Measurements from ENCODE around the gene DPEP1. TPM values are rescaled to one million over a fixed set of nuclear protein-coding genes. Genes with fewer than 3 reads are reported as not detected.
A peak's percentile ranks its signal among the peaks of the same experiment; 100 is the strongest.

Gene DPEP1
- polyA plus RNA-seq, 1 donor (not counting 4 experiments of a cell fraction or from before 2014, with no cell fraction given), result 0.13 TPM

GRCh38 chr16:89623511-89624261 lies 10.2 kb downstream of the DPEP1 start:
- Histone ChIP-seq H3K4me3 (ENCODE audit: control insufficient read depth in 2 of 3, extremely low read depth in 1 of 3, insufficient read depth in 2 of 3, low read depth in 1 of 3, low read length in 3 of 3) (no peak overlapping the region), H2AFZ (ENCODE audit: control insufficient read depth, low read length) (peak overlapping the region; percentile 73), H3K9me3 (ENCODE audit: control insufficient read depth, low read depth, low read length) (no peaks in the 10 kb centered on the region), H3K27ac (ENCODE audit: control insufficient read depth, insufficient read depth, low read length) (no peak overlapping the region), H3K27me3 (ENCODE audit: control insufficient read depth, extremely low read depth, insufficient read depth, low read length) (peaks cover 47% of the 10 kb centered on the region), H3K9me1 (ENCODE audit: control insufficient read depth, extremely low read depth, insufficient read depth, low read length) (no peaks in the 10 kb centered on the region), H3K4me1 (ENCODE audit: control insufficient read depth, extremely low read depth, insufficient read depth, low read length) (peaks cover 4% of the 10 kb centered on the region), H3K79me2 (ENCODE audit: control insufficient read depth, insufficient read depth, low read length) (no peaks in the 10 kb centered on the region), H3K9ac (ENCODE audit: control insufficient read depth, extremely low read depth, insufficient read depth, low read length) (no peak overlapping the region), H4K20me1 (ENCODE audit: control insufficient read depth, extremely low read depth, insufficient read depth, low read length) (no peaks in the 10 kb centered on the region), H3K4me2 (ENCODE audit: control insufficient read depth, extremely low read depth, insufficient read depth, low read depth, low read length) (peak overlapping the region; percentile 58), H3K36me3 (ENCODE audit: control insufficient read depth in 2 of 2, extremely low read depth in 1 of 2, insufficient read depth in 2 of 2, low read length in 2 of 2) (no peaks in the 10 kb centered on the region)
- dilution Hi-C loops (cut with MboI; ENCODE audit: extremely low pct_ligation_motif_present, low sequenced_read_pairs), result no loop called here
- peak; percentile 20 for FAIRE-seq
- no peak for DNase-seq (ENCODE audit: low read depth, low spot score)
- no peak for TF ChIP-seq EZH2 (IDR thresholded peaks at IDR 0.05; ENCODE audit: low read length)
- TF ChIP-seq CTCF (optimal IDR thresholded peaks at IDR 0.05 in 1 of 3, IDR thresholded peaks at IDR 0.05 in 1 of 3, conservative IDR thresholded peaks at IDR 0.05 in 1 of 3; ENCODE audit: extremely low read depth in 1 of 3, insufficient read depth in 2 of 3, low read length in 3 of 3), result no peak

GRCh38 chr16:89624777-89625761 lies 11.6 kb downstream of the DPEP1 start:
- Histone ChIP-seq H3K4me2 (ENCODE audit: control insufficient read depth, extremely low read depth, insufficient read depth, low read depth, low read length) (no peak overlapping the region), H3K9ac (ENCODE audit: control insufficient read depth, extremely low read depth, insufficient read depth, low read length) (no peak overlapping the region), H2AFZ (ENCODE audit: control insufficient read depth, low read length) (no peak overlapping the region), H3K4me1 (ENCODE audit: control insufficient read depth, extremely low read depth, insufficient read depth, low read length) (peaks cover 4% of the 10 kb centered on the region), H3K27ac (ENCODE audit: control insufficient read depth, insufficient read depth, low read length) (no peak overlapping the region), H3K9me1 (ENCODE audit: control insufficient read depth, extremely low read depth, insufficient read depth, low read length) (no peaks in the 10 kb centered on the region), H3K27me3 (ENCODE audit: control insufficient read depth, extremely low read depth, insufficient read depth, low read length) (peaks cover 49% of the 10 kb centered on the region), H3K4me3 (ENCODE audit: control insufficient read depth in 2 of 3, extremely low read depth in 1 of 3, insufficient read depth in 2 of 3, low read depth in 1 of 3, low read length in 3 of 3) (no peak overlapping the region), H3K9me3 (ENCODE audit: control insufficient read depth, low read depth, low read length) (peaks cover 2% of the 10 kb centered on the region), H3K79me2 (ENCODE audit: control insufficient read depth, insufficient read depth, low read length) (no peaks in the 10 kb centered on the region), H3K36me3 (ENCODE audit: control insufficient read depth in 2 of 2, extremely low read depth in 1 of 2, insufficient read depth in 2 of 2, low read length in 2 of 2) (no peaks in the 10 kb centered on the region), H4K20me1 (ENCODE audit: control insufficient read depth, extremely low read depth, insufficient read depth, low read length) (no peaks in the 10 kb centered on the region)
- no peak for TF ChIP-seq EZH2 (IDR thresholded peaks at IDR 0.05; ENCODE audit: low read length)
- TF ChIP-seq CTCF (optimal IDR thresholded peaks at IDR 0.05 in 1 of 3, IDR thresholded peaks at IDR 0.05 in 1 of 3, conservative IDR thresholded peaks at IDR 0.05 in 1 of 3; ENCODE audit: extremely low read depth in 1 of 3, insufficient read depth in 2 of 3, low read length in 3 of 3), result no peak
- DNase-seq (ENCODE audit: low read depth, low spot score) (no peak), FAIRE-seq (no peak)
- dilution Hi-C loops (cut with MboI; ENCODE audit: extremely low pct_ligation_motif_present, low sequenced_read_pairs), result no loop called here

All from keratinocyte (primary cell).